ENCODE data around the gene AGR3.

GRCh38 chr7:16867328-16867727 lies 14.5 kb downstream of the AGR3 start:
- TF ChIP-seq POLR2AphosphoS5 (IDR thresholded peaks at IDR 0.05; ENCODE audit: low read depth, low read length) (no peak), POLR2A (IDR thresholded peaks at IDR 0.05; ENCODE audit: low read depth, low read length) (no peak), POU2F2 (IDR thresholded peaks at IDR 0.05; ENCODE audit: low read depth, low read length) (no peak), TAF1 (IDR thresholded peaks at IDR 0.05; ENCODE audit: low read depth, low read length) (no peak), PAX5 (IDR thresholded peaks at IDR 0.05; ENCODE audit: insufficient read depth, low read length, severe bottlenecking) (no peak)
